ENCODE data around the gene ZDHHC11B.
"Not testable (repeated sequence)": the region's sequence is repeated elsewhere in the genome, so short reads cannot be mapped to it uniquely, and the experiment has no call there.

DNA sequence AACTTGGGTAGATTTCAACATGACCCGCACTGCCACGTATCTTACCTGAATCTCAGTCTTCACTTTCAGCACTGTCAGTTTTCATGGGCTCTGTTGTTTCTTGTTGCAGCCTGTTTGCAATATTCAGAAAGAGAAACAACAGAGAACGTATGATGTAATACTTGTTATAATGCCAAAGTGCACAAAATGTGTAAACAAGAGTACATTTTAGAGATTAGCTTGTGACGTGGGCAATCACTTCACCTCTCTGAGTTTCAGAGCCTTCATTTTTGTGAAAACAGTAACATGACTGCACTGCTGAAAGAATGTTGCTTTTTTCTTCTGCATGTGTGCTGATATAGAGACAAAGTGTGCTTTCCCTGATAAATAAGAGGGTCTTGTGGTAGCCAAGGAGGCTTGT is 16.5 kb upstream of the ZDHHC11B start:
- not testable (repeated sequence) for TF ChIP-seq SP1 (IDR thresholded peaks at IDR 0.05); HDGF (IDR thresholded peaks at IDR 0.05; ENCODE audit: borderline replicate concordance); BHLHE40 (IDR thresholded peaks at IDR 0.05; ENCODE audit: borderline replicate concordance); ZNF384 (IDR thresholded peaks at IDR 0.05); FOXM1 (IDR thresholded peaks at IDR 0.05; ENCODE audit: borderline replicate concordance); FOXK2 (IDR thresholded peaks at IDR 0.05); FOXA1 (IDR thresholded peaks at IDR 0.05); TARDBP (IDR thresholded peaks at IDR 0.05); LEF1 (IDR thresholded peaks at IDR 0.05; ENCODE audit: borderline replicate concordance); ARNT (IDR thresholded peaks at IDR 0.05); SUZ12 (IDR thresholded peaks at IDR 0.05)
- TF ChIP-seq, protein P1, sequence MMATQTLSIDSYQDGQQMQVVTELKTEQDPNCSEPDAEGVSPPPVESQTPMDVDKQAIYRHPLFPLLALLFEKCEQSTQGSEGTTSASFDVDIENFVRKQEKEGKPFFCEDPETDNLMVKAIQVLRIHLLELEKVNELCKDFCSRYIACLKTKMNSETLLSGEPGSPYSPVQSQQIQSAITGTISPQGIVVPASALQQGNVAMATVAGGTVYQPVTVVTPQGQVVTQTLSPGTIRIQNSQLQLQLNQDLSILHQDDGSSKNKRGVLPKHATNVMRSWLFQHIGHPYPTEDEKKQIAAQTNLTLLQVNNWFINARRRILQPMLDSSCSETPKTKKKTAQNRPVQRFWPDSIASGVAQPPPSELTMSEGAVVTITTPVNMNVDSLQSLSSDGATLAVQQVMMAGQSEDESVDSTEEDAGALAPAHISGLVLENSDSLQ (IDR thresholded peaks at IDR 0.05): not testable (repeated sequence)

Data from HEK293T (cell line).